Natural killer cell (primary cell): ENCODE measurements around the gene LAGE3. TPM values are rescaled to one million over a fixed set of nuclear protein-coding genes. Genes with fewer than 3 reads are reported as not detected.

ENCODE experiments used
- ATAC-seq, 3 donors: fragments of 150-1000 bp in 2 of 3; fragments of 200-7000 bp in 1 of 3; cut with Tn5 transposase; 1 replicate in 1 of 3; 2 replicates in 2 of 3; pipeline ENCODE4 v1.10.0; 2021; ENCODE audit warnings: mild to moderate bottlenecking in 2 of 3, moderate library complexity in 2 of 3
- DNase-seq, 2 donors: peaks; one replicate each; pipeline versions ENCODE4 v3.0.0 to v3.0.0-alpha.2; 2013 to 2021; ENCODE audit warnings: mixed read lengths in 1 of 2
- H3K27ac ChIP-seq: one replicate; pipeline ENCODE4 v1.5.1; 2013; ENCODE audit warnings: mild to moderate bottlenecking, low read length
- H3K27me3 ChIP-seq: one replicate; pipeline ENCODE4 v1.6.1; 2013; ENCODE audit warnings: low read length; ENCODE audit not compliant: control insufficient read depth, insufficient read depth
- H3K36me3 ChIP-seq: one replicate; pipeline ENCODE4 v1.6.1; 2013; ENCODE audit warnings: low read length; ENCODE audit not compliant: control insufficient read depth, insufficient read depth
- H3K4me1 ChIP-seq: one replicate; pipeline ENCODE4 v1.6.1; 2013; ENCODE audit warnings: low read length; ENCODE audit not compliant: control insufficient read depth, insufficient read depth
- H3K4me3 ChIP-seq: one replicate; pipeline ENCODE4 v1.5.1; 2013; ENCODE audit warnings: low read length
- H3K9me3 ChIP-seq: one replicate; pipeline ENCODE4 v1.6.1; 2013; ENCODE audit warnings: low read length; ENCODE audit not compliant: control insufficient read depth, insufficient read depth
- H3K27ac Mint-ChIP-seq, 2 donors: one replicate each; pipeline ENCODE4 v1.8.0; 2022; ENCODE audit warnings: mild to moderate bottlenecking in 2 of 2, mixed read lengths in 2 of 2, moderate library complexity in 1 of 2
- H3K27me3 Mint-ChIP-seq, 2 donors: one replicate each; pipeline ENCODE4 v1.8.0; 2022; ENCODE audit warnings: low read depth in 2 of 2, mixed read lengths in 2 of 2
- H3K36me3 Mint-ChIP-seq: one replicate; pipeline ENCODE4 v1.8.0; 2022; ENCODE audit warnings: mixed read lengths
- H3K4me1 Mint-ChIP-seq, 2 donors: one replicate each; pipeline ENCODE4 v1.8.0; 2022; ENCODE audit warnings: mixed read lengths in 2 of 2
- H3K4me3 Mint-ChIP-seq: one replicate; pipeline ENCODE4 v1.8.0; 2022; ENCODE audit warnings: mild to moderate bottlenecking, moderate library complexity, mixed read lengths
- H3K9me3 Mint-ChIP-seq, 2 donors: one replicate each; pipeline ENCODE4 v1.8.0; 2022; ENCODE audit warnings: mixed read lengths in 2 of 2
- WGBS: methylation state at CpG from one replicate; pipeline ENCODE4 v1.1.7; 2013; ENCODE audit warnings: missing lambda C conversion rate; ENCODE audit not compliant: insufficient coverage; 5-methylcytosine and 5-hydroxymethylcytosine counted together
- intact Hi-C: fragments of 100-400 bp; cut with micrococcal nuclease; formaldehyde crosslinking; loops from one replicate; pipeline ENCODE4 v1.14.2; 2022
- total RNA-seq, 4 donors: library from RNA; stranded (reverse); fragments of 120-200 nt in 1 of 4; gene quantifications; one replicate each; pipeline versions ENCODE4 v1.2.3 to v1.2.4, GENCODE V29; 2013 to 2022
- TF ChIP-seq, protein P1 (sequence below): fragments of 200-600 bp; IDR thresholded peaks from one replicate; pipeline ENCODE4 v1.8.0; 2022; ENCODE audit warnings: antibody characterized with exemption

The LAGE3 gene
- total RNA-seq, 3 donors from 2014 or later (not counting 1 experiment from before 2014, with no cell fraction given) = 10.8 to 12.5 (median 10.9) TPM

- H3K9me3 ChIP-seq = no peaks in the 10 kb centered on the region
- no peak for DNase-seq
- peak overlapping the region; percentile 27 for H3K4me3 ChIP-seq
- H3K27ac ChIP-seq = peak overlapping the region; percentile 60
- Mint-ChIP-seq H3K36me3 (no peaks in the 10 kb centered on the region), H3K9me3 (no peaks in the 10 kb centered on the region), H3K4me1 (peaks cover 15 to 20% of the 10 kb centered on the region in 2 donors), H3K4me3 (peak overlapping the region; percentile 68), H3K27ac (no peak overlapping the region), H3K27me3 (no peaks in the 10 kb centered on the region)
- WGBS = 55% methylated on average over 35 of the region's 35 CpGs
- ATAC-seq = no peak
- intact Hi-C loops = no loop called here
- H3K4me1 ChIP-seq = peaks cover 53% of the 10 kb centered on the region
- H3K36me3 ChIP-seq = peaks cover 17% of the 10 kb centered on the region
- H3K27me3 ChIP-seq = no peaks in the 10 kb centered on the region
- TF ChIP-seq, protein P1, sequence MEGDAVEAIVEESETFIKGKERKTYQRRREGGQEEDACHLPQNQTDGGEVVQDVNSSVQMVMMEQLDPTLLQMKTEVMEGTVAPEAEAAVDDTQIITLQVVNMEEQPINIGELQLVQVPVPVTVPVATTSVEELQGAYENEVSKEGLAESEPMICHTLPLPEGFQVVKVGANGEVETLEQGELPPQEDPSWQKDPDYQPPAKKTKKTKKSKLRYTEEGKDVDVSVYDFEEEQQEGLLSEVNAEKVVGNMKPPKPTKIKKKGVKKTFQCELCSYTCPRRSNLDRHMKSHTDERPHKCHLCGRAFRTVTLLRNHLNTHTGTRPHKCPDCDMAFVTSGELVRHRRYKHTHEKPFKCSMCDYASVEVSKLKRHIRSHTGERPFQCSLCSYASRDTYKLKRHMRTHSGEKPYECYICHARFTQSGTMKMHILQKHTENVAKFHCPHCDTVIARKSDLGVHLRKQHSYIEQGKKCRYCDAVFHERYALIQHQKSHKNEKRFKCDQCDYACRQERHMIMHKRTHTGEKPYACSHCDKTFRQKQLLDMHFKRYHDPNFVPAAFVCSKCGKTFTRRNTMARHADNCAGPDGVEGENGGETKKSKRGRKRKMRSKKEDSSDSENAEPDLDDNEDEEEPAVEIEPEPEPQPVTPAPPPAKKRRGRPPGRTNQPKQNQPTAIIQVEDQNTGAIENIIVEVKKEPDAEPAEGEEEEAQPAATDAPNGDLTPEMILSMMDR = no peak
Measured at GRCh38 chrX:154485150-154486051, 6.3 kb upstream of the LAGE3 start.

- Mint-ChIP-seq H3K27me3 (no peaks in the 10 kb centered on the region), H3K4me1 (peaks cover 10 to 16% of the 10 kb centered on the region in 2 donors), H3K27ac (no peak overlapping the region), H3K36me3 (no peaks in the 10 kb centered on the region), H3K4me3 (no peak overlapping the region), H3K9me3 (no peaks in the 10 kb centered on the region)
- DNase-seq (no peak), ATAC-seq (no peak)
- H3K27ac ChIP-seq = no peak overlapping the region
- 86% methylated on average over 16 of the region's 16 CpGs for WGBS
- H3K27me3 ChIP-seq = no peaks in the 10 kb centered on the region
- no peak overlapping the region for H3K4me3 ChIP-seq
- peaks cover 17% of the 10 kb centered on the region for H3K36me3 ChIP-seq
- TF ChIP-seq, protein P1 = no peak
- peaks cover 50% of the 10 kb centered on the region for H3K4me1 ChIP-seq
- H3K9me3 ChIP-seq = no peaks in the 10 kb centered on the region
- intact Hi-C loops = no loop called here
Measured at GRCh38 chrX:154484255-154485149, 5.4 kb upstream of the LAGE3 start.

GRCh38 chrX:154483325-154483724, 4.2 kb upstream of the LAGE3 start:
- WGBS = 75% methylated on average over 6 of the region's 7 CpGs

More at GRCh38 chrX:154483325-154483724, 4.2 kb upstream of the LAGE3 start:
- no peaks in the 10 kb centered on the region for H3K27me3 Mint-ChIP-seq
- ATAC-seq (no peak), DNase-seq (no peak)
- no peak overlapping the region for H3K27ac Mint-ChIP-seq
- H3K4me3 ChIP-seq = no peak overlapping the region
- H3K4me1 ChIP-seq = peaks cover 46% of the 10 kb centered on the region
- H3K36me3 ChIP-seq = peaks cover 17% of the 10 kb centered on the region
- H3K9me3 Mint-ChIP-seq = no peaks in the 10 kb centered on the region
- H3K27ac ChIP-seq = no peak overlapping the region
- no peaks in the 10 kb centered on the region for H3K36me3 Mint-ChIP-seq
- peaks cover 7 to 21% of the 10 kb centered on the region in 2 donors for H3K4me1 Mint-ChIP-seq
- intact Hi-C loops = no loop called here
- peak overlapping the region; percentile 17 for H3K4me3 Mint-ChIP-seq
- TF ChIP-seq, protein P1 = no peak
- H3K27me3 ChIP-seq = no peaks in the 10 kb centered on the region
- no peaks in the 10 kb centered on the region for H3K9me3 ChIP-seq
